Right lobe of liver (tissue), 4 donors: ENCODE results near the gene SUCO.

ENCODE experiments used
- POLR2A ChIP-seq: fragments of 450-650 bp; IDR thresholded peaks from one replicate; pipeline ENCODE4 v1.6.1; 2017; ENCODE audit warnings: antibody characterized with exemption, mild to moderate bottlenecking
- TF ChIP-seq, protein P1 (sequence below), 4 donors: fragments of 200-600 bp in 3 of 4; fragments of 450-650 bp in 1 of 4; IDR thresholded peaks; one replicate each; pipeline versions ENCODE4 v1.5.1 to v1.8.0; 2016 to 2022; ENCODE audit warnings: antibody characterized with exemption in 4 of 4, mild to moderate bottlenecking in 2 of 4
- donor health status: DM: no; HTN: no; CAD: no.
- donor health status: DM: no; HTN: no; CAD: no.
- donor health status: DM: no; HTN: yes; CAD: no.

DNA sequence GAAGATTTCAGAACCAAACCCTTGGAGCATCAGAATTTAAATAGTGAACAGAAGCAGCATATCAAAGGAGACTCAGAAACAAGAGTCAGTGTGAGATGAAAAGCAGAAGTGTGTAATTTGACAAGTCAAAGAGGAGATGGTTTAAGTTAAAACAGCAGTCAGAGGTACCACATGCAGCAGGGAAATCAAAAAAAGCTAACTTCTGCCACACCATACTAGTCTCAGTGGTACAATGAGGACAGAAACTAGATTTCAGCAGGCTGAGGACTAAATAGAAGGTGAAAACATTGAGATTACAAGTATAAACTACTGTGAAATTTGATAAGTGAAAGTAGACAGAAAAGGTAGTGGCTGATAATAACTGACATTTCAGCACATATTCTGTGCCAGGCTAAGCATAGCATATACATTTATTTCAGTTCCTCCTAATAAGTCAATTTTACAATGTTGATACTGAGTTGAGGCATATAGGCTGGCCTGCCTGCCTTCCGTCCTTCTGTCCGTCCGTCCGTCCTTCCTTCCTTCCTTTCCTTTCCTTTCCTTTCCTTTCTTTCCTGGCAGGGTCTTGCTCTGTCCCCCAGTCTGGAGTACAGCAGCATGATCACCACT lies 12.6 kb downstream of the SUCO start:
- TF ChIP-seq POLR2A = no peak
- TF ChIP-seq, protein P1, sequence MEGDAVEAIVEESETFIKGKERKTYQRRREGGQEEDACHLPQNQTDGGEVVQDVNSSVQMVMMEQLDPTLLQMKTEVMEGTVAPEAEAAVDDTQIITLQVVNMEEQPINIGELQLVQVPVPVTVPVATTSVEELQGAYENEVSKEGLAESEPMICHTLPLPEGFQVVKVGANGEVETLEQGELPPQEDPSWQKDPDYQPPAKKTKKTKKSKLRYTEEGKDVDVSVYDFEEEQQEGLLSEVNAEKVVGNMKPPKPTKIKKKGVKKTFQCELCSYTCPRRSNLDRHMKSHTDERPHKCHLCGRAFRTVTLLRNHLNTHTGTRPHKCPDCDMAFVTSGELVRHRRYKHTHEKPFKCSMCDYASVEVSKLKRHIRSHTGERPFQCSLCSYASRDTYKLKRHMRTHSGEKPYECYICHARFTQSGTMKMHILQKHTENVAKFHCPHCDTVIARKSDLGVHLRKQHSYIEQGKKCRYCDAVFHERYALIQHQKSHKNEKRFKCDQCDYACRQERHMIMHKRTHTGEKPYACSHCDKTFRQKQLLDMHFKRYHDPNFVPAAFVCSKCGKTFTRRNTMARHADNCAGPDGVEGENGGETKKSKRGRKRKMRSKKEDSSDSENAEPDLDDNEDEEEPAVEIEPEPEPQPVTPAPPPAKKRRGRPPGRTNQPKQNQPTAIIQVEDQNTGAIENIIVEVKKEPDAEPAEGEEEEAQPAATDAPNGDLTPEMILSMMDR (IDR thresholded peaks at IDR 0.05) = no peak
